HG02870 (cell line): ENCODE results near the gene KLRC3.
A peak's percentile ranks its signal among the peaks of the same experiment; 100 is the strongest.
"Not testable (repeated sequence)": the region's sequence is repeated elsewhere in the genome, so short reads cannot be mapped to it uniquely, and the experiment has no call there.

Experiments used
- ATAC-seq: cut with Tn5 transposase; IDR thresholded peaks from one replicate; pipeline ENCODE4 v1.9.1; 2021; ENCODE audit warnings: mild to moderate bottlenecking, moderate library complexity; ENCODE audit not compliant: unreplicated experiment

KLRC3 gene

GRCh38 chr12:10404798-10405197, 15.6 kb downstream of the KLRC3 start:
- ATAC-seq = no peak

- ATAC-seq = no peak
Observed at GRCh38 chr12:10400829-10401228, 19.6 kb downstream of the KLRC3 start.

GRCh38 chr12:10398168-10398567, 22.2 kb downstream of the KLRC3 start:
- no peak for ATAC-seq

GRCh38 chr12:10397296-10397695, 23.1 kb downstream of the KLRC3 start:
- no peak for ATAC-seq

- not testable (repeated sequence) for ATAC-seq
Observed at GRCh38 chr12:10396176-10396575, 24.2 kb downstream of the KLRC3 start.

GRCh38 chr12:10395390-10395998, 24.9 kb downstream of the KLRC3 start:
- ATAC-seq = peak; percentile 88

- ATAC-seq = not testable (repeated sequence)
Observed at GRCh38 chr12:10394531-10395152, 25.8 kb downstream of the KLRC3 start.

- no peak for ATAC-seq
Observed at GRCh38 chr12:10393291-10393690, 27.1 kb downstream of the KLRC3 start.

GRCh38 chr12:10392394-10392930, 27.9 kb downstream of the KLRC3 start:
- peak; percentile 48 for ATAC-seq

GRCh38 chr12:10390991-10391390, 29.4 kb downstream of the KLRC3 start:
- ATAC-seq = not testable (repeated sequence)

GRCh38 chr12:10389904-10390303, 30.5 kb downstream of the KLRC3 start, which contains the start of gene KLRK1:
Gene KLRK1, minus strand, starts transcription at chr12:10390041. Its CDS starts 1,231 bp downstream, at chr12:10388810.
- no peak for ATAC-seq

- no peak for ATAC-seq
Observed at GRCh38 chr12:10388624-10389413, 31.6 kb downstream of the KLRC3 start.

- not testable (repeated sequence) for ATAC-seq
Observed at GRCh38 chr12:10387498-10387897, 32.9 kb downstream of the KLRC3 start.

- ATAC-seq = no peak
Observed at GRCh38 chr12:10386857-10387256, 33.5 kb downstream of the KLRC3 start.

- no peak for ATAC-seq
Observed at GRCh38 chr12:10385166-10385613, 35.2 kb downstream of the KLRC3 start.

GRCh38 chr12:10384191-10384590, 36.2 kb downstream of the KLRC3 start:
- ATAC-seq = no peak

GRCh38 chr12:10381928-10382628, 38.3 kb downstream of the KLRC3 start:
- ATAC-seq = no peak

- ATAC-seq = not testable (repeated sequence)
Observed at GRCh38 chr12:10378737-10379136, 41.7 kb downstream of the KLRC3 start.

- no peak for ATAC-seq
Observed at GRCh38 chr12:10374624-10375018, 45.8 kb downstream of the KLRC3 start.

- ATAC-seq = no peak
Observed at GRCh38 chr12:10372559-10372958, 47.8 kb downstream of the KLRC3 start.
